ENCODE data around the gene IL20RA.
A peak's percentile ranks its signal among the peaks of the same experiment; 100 is the strongest.
"Not testable (repeated sequence)": the region's sequence is repeated elsewhere in the genome, so short reads cannot be mapped to it uniquely, and the experiment has no call there.

Gene IL20RA

DNA sequence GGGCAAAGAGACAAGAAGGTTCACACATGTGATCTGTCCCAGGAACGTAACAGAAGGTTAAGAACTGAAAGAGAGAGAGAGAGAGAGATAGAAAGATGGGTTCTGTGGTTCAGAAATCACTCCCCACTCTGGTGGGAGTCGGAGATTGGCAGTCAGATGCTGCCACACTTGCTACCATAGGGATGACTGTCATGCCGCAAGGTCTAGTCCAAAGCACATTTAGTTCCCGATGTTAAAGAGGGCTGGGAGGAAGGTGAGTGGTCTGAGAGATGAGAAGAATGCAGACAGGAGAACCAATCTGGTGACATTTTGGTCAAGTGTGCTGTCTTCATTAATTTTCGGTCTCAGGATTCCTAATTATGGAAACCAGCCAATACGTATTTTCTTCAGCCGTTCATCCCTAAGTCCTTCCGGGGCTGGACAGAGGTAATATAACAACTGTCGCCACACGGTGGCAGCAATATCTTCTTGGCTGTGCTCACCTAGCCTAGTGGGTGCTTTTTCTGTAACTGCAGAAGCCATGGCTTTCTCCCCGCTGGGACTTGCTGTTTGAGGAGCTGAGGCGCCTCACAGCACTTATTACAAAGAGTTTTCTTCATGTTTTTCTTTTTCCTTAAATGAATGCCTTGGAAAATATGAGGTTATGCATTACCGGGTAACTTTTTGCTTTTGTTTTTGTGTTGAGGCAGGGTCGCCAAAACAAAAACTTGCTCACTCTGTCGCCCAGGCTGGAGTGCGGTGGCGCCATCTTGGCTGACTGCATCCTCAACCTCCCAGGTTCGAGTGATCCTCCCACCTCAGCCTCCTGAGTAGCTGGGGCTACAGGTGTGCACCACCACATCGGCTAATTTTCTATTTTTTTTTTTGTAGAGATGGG lies 76.7 kb downstream of the IL20RA start:
- DNase-seq = peak in 1 of 2 experiments; percentile 20

DNA sequence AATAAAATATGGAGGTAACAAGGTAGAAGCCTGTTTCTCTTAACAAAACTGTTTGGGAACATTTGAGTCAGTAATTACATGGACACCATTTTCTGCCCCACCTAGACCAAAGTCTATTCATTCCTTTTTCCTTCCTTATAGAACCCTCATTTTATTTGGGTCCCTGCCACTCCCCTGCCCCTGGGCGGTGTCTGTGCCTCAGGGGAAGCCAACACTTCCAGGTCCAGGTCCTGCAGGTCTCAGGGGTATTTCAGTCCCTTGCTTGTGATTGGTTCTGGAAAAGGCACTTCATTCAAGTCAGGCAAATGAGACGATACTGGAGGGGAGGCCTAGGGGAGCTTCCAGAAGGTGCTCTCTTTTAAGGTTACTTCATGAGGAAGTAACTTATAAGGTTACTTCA lies 80.4 kb downstream of the IL20RA start:
- DNase-seq = no peak

DNA sequence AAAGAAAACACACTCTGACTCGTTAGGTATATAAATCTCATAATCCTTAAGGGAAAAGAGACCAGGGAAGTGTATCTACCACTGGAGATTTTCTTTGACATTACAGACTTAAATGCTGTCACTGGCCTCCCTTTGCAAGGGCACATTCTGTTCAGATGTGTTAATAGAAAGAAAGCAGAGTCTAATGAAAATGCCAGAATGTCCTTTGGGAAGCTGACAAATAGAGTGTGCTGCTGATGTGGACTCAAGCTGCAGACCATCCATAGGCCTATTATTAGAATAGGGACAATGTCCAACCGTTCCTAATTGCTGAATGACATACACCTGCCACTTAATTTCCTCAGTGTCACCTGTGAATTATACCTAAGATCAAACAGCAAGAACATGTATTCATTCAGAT lies 81.5 kb downstream of the IL20RA start:
- no peak for DNase-seq

GRCh38 chr6:136962661-136963060 lies 82.1 kb downstream of the IL20RA start:
- no peak for DNase-seq

- no peak for DNase-seq
These were observed 82.9 kb downstream of the IL20RA start for GRCh38 chr6:136961848-136962247.

DNA sequence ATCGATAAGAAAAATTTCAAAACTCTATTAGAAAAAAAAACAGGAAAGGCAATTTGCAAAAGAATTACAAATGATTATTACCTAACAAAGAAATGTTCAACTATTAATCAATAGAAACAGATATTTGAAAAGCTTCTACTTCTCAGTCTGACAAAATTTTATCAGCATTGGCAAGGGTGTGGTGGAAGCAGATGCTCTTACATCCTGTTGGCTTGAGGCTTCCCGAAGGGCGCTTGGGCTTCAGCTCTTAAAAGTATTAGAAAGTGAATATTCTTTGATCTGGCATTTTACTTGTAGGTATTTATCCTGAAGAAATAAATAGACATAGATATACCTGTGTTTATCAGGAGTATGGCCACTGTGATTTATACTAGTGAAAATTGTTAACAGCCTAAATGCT lies 84.0 kb downstream of the IL20RA start:
- DNase-seq = no peak

DNA sequence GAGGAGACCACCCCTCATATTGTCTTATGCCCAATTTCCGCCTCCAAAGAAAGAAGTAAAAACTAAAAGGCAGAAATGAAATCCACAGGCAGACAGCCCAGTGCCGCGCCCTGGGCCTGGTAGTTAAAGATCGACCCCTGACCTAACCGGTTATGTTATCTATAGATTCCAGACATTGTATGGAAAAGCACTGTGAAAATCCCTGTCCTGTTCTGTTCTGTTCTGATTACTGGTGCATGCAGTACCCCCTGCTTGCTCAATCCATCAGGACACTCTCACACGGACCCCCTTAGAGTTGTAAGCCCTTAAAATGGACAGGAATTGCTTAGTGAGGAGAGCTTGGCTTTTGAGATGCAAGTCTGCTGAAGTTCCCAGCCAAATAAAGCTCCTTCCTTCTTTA lies 84.8 kb downstream of the IL20RA start:
- not testable (repeated sequence) for DNase-seq

DNA sequence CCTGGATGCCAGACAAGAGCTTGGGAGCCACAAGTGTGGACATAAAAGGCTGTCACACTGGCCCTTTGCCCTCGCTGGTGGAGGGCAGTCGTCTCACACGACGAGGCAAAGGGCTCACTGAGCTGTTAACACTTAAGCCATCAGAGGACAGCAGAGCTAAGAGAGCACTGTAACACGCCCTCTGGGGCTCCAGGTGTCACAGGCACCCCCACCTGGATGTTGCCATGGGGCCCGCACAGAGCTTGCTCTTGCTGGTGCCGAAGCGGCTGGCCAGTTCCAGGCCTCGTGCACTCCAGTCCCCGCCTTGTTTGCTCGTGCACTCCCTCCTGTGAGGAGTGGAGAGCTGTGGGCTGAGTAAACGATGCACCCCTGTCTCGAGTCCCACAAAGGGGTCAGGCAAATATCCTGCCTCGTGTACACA lies 85.3 kb downstream of the IL20RA start:
- peak in 1 of 2 experiments; percentile 23 for DNase-seq

DNA sequence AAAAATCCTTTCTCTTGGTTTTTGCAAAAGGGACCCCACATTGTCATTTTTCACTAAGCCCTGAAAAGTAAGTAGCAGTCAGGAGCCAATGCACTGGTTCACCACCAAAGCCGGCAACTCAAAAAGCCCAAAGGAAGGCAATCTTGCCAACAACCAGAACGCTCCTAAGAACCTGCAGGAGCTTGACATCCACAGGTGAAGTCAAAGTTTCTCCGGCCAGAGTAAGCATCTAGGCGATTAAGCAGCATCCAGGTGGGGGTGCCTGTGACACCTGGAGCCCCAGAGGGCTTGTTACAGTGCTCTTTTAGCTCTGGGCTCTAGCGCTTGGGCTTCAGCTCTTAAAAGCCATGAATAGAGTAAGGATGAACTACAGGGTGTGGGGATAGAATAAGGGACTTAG lies 86.6 kb downstream of the IL20RA start:
- DNase-seq = no peak

GRCh38 chr6:136956590-136957544 lies 87.9 kb downstream of the IL20RA start:
- DNase-seq = no peak

- DNase-seq = no peak
These were observed 89.6 kb downstream of the IL20RA start for GRCh38 chr6:136955123-136955522.

GRCh38 chr6:136952714-136953260 lies 92.0 kb downstream of the IL20RA start:
- no peak for DNase-seq

GRCh38 chr6:136950436-136951126 lies 94.2 kb downstream of the IL20RA start:
- DNase-seq = no peak

All from NCI-H187 (cell line).